ENCODE results near the gene AFG1L. TPM values are rescaled to one million over a fixed set of nuclear protein-coding genes. Genes with fewer than 3 reads are reported as not detected.
A peak's percentile ranks its signal among the peaks of the same experiment; 100 is the strongest.

AFG1L gene
- total and polyA plus RNA-seq, 2 experiments from 2014 or later: 9.4 to 9.7 TPM

DNA sequence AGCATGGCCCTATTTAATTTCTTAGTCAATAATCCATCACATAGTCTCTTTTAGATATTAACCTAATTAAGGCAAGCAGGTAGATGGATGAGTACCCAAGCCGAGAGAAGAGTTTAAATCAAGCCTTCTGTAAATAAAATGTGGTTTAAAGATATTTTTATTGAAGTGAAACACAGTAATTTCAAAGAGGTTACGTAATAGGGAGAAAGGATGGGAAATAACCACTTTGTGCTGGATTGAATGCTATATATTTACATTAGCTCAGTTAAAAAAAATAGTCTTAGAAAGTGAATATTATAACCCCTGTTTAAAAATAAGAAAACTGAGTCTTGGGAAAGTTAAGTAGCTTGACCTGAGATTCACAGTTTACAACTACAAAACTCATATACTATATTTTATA is 228.8 kb downstream of the AFG1L start:
- Histone ChIP-seq H3K9me2 (replicated peaks; ENCODE audit: insufficient read depth) (no peaks in the 10 kb centered on the region), H3K27ac (no peak overlapping the region), H2AFZ (no peak overlapping the region), H3K4me2 (no peak overlapping the region), H3K4me1 (ENCODE audit: insufficient read depth) (no peaks in the 10 kb centered on the region), H3K27me3 (no peaks in the 10 kb centered on the region), H4K20me1 (ENCODE audit: insufficient read depth, poor library complexity, severe bottlenecking) (no peaks in the 10 kb centered on the region), H3K9me3 (ENCODE audit: low read depth) (no peaks in the 10 kb centered on the region), H3K36me3 (replicated peaks; ENCODE audit: insufficient read depth, low read depth) (no peaks in the 10 kb centered on the region), H3K79me2 (no peaks in the 10 kb centered on the region), H3K4me3 (no peak overlapping the region)
- DNase-seq (ENCODE audit: low spot score): no peak
- 86% methylated on average over 2 of the region's 2 CpGs for WGBS (ENCODE audit: low lambda C conversion rate, missing lambda C conversion rate)
- TF ChIP-seq EZH2 (IDR thresholded peaks at IDR 0.05; ENCODE audit: borderline replicate concordance): no peak
- TF ChIP-seq, protein P1, sequence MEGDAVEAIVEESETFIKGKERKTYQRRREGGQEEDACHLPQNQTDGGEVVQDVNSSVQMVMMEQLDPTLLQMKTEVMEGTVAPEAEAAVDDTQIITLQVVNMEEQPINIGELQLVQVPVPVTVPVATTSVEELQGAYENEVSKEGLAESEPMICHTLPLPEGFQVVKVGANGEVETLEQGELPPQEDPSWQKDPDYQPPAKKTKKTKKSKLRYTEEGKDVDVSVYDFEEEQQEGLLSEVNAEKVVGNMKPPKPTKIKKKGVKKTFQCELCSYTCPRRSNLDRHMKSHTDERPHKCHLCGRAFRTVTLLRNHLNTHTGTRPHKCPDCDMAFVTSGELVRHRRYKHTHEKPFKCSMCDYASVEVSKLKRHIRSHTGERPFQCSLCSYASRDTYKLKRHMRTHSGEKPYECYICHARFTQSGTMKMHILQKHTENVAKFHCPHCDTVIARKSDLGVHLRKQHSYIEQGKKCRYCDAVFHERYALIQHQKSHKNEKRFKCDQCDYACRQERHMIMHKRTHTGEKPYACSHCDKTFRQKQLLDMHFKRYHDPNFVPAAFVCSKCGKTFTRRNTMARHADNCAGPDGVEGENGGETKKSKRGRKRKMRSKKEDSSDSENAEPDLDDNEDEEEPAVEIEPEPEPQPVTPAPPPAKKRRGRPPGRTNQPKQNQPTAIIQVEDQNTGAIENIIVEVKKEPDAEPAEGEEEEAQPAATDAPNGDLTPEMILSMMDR (IDR thresholded peaks at IDR 0.05; ENCODE audit: poor library complexity): no peak
- TF ChIP-seq EZH2phosphoT487 (IDR thresholded peaks at IDR 0.05; ENCODE audit: low read depth, severe bottlenecking, unreplicated experiment): no peak

DNA sequence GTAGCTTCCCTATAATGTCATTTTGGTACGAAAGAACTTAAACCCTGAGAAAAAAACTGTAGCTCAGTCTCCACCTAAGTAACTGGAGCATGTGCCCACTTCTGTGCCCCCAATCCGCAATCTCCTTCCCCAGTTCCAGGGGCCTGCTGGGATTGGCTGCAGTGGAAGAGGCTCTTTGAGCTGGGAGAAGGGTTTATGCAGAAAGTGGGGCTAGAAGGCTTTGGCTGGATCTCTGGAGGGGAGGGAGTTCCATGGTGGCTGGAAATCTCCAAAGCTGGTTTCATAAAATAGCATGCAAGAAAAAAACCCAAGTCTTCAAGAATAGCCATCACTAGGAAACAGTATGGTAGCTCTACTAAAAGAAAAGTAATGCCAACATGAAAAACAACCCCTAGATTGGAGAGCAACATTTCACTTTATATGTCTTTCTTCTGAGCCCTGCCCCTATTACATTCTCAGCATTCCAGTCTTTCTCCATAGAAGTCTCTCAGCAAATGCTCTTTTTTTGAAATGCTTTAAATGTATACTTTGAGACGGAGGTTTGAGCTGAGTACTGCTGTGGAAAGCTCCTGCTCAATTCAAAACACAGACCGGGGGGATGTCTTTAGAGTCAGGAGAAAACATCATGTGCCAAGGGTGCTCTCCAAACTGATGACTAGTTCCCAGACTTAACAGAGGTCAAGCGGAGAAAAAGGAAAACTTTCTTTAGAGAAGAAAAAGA is 229.8 kb downstream of the AFG1L start:
- WGBS (ENCODE audit: low lambda C conversion rate, missing lambda C conversion rate): 64% methylated on average over 5 of the region's 5 CpGs

DNA sequence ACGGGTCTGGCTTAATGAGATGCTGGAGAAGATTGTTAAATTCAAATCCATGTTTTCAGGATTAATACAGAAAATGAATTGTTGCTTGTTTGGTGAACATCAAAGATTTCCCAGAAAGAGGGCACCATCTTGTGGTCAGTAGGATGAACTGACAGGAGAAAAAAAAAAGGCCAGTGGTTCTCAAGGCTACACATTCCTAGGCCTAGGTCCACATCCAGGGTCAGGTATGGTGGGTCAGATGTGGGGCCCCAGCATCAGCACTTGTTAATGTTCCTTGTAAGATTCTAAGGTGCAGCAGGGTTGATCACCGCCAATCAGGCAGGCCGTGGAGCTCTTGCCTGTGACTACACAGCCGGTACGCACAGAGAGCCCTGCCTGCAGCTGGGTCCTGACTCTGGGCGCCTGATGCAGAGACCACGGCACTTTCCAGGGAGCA is 231.9 kb downstream of the AFG1L start:
- H4K20me1 ChIP-seq (ENCODE audit: insufficient read depth, poor library complexity, severe bottlenecking): no peaks in the 10 kb centered on the region
- H3K27ac ChIP-seq: no peak overlapping the region
- peak; percentile 58 for DNase-seq (ENCODE audit: low spot score)
- no peak overlapping the region for H3K4me2 ChIP-seq
- no peaks in the 10 kb centered on the region for H3K27me3 ChIP-seq
- no peaks in the 10 kb centered on the region for H3K9me3 ChIP-seq (ENCODE audit: low read depth)
- H3K36me3 ChIP-seq (replicated peaks; ENCODE audit: insufficient read depth, low read depth): no peaks in the 10 kb centered on the region
- no peak overlapping the region for H2AFZ ChIP-seq
- no peaks in the 10 kb centered on the region for H3K4me1 ChIP-seq (ENCODE audit: insufficient read depth)
- TF ChIP-seq, protein P1 (IDR thresholded peaks at IDR 0.05; ENCODE audit: poor library complexity): peak; percentile 87
- no peak for TF ChIP-seq EZH2phosphoT487 (IDR thresholded peaks at IDR 0.05; ENCODE audit: low read depth, severe bottlenecking, unreplicated experiment)
- TF ChIP-seq EZH2 (IDR thresholded peaks at IDR 0.05; ENCODE audit: borderline replicate concordance): no peak
- H3K9me2 ChIP-seq (replicated peaks; ENCODE audit: insufficient read depth): no peaks in the 10 kb centered on the region
- no peak overlapping the region for H3K4me3 ChIP-seq
- 70% methylated on average over 7 of the region's 7 CpGs for WGBS (ENCODE audit: low lambda C conversion rate, missing lambda C conversion rate)
- no peaks in the 10 kb centered on the region for H3K79me2 ChIP-seq

More for the DNA sequence above, 229.8 kb downstream of the AFG1L start:
- Histone ChIP-seq H2AFZ (no peak overlapping the region), H3K27ac (no peak overlapping the region), H3K9me3 (ENCODE audit: low read depth) (no peaks in the 10 kb centered on the region), H3K4me3 (no peak overlapping the region), H3K9me2 (replicated peaks; ENCODE audit: insufficient read depth) (no peaks in the 10 kb centered on the region), H3K79me2 (no peaks in the 10 kb centered on the region), H4K20me1 (ENCODE audit: insufficient read depth, poor library complexity, severe bottlenecking) (no peaks in the 10 kb centered on the region), H3K4me1 (ENCODE audit: insufficient read depth) (no peaks in the 10 kb centered on the region), H3K36me3 (replicated peaks; ENCODE audit: insufficient read depth, low read depth) (no peaks in the 10 kb centered on the region), H3K4me2 (peak overlapping the region; percentile 49), H3K27me3 (no peaks in the 10 kb centered on the region)
- TF ChIP-seq, protein P1 (IDR thresholded peaks at IDR 0.05; ENCODE audit: poor library complexity): no peak
- no peak for DNase-seq (ENCODE audit: low spot score)
